Fibroblast of upper back skin (primary cell): ENCODE measurements around the gene PSKH1.
"Not testable (repeated sequence)": the region's sequence is repeated elsewhere in the genome, so short reads cannot be mapped to it uniquely, and the experiment has no call there.

Experiments
- DNase-seq: peaks from one replicate; pipeline ENCODE4 v3.0.0-alpha.2; 2013

The PSKH1 gene

GRCh38 chr16:67892899-67893742, at the start of gene PSKH1:
TSS of gene PSKH1 (plus strand) at chr16:67893254. CDS start at chr16:67908750, 15,496 bp downstream.
- DNase-seq, result peak; percentile 95

DNA sequence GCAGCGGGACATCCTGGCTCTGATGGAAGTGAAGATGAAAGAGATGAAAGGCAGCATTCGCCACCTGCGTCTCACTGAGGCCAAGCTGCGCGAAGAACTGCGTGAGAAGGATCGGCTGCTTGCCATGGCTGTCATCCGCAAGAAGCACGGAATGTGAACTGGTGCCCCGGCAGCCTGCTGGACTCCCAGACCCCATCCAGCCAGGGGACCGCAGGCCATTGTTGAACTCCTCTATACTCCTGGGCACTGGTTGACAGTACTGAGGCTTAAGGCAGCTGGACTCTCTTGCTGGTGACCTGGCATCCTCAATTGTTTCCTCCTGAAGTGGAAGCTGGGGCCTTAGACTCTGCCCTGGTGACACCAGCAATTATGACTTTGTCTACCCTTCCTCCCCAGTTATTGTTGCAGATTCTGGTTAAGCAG, 49.7 kb upstream of the PSKH1 start:
- no peak for DNase-seq

DNA sequence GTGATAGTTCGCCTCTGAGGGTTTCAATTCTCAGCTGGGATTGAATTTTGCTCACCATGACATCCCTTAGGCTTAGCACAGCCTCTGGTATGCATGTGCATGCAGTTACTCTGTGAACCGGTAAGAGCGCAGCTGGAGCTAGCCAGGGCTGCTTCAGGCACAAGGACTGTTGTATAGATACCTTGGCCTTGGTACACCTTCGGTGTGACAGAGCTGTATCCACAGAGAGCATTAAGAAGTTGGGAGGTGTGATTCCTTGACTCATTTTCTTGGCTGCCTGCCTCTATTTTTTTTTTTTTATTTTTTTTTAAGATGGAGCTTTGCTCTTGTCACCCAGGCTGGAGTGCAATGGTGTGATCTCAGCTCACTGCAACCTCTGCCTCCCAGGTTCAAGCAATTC, 48.6 kb upstream of the PSKH1 start:
- peak; percentile 29 for DNase-seq

DNA sequence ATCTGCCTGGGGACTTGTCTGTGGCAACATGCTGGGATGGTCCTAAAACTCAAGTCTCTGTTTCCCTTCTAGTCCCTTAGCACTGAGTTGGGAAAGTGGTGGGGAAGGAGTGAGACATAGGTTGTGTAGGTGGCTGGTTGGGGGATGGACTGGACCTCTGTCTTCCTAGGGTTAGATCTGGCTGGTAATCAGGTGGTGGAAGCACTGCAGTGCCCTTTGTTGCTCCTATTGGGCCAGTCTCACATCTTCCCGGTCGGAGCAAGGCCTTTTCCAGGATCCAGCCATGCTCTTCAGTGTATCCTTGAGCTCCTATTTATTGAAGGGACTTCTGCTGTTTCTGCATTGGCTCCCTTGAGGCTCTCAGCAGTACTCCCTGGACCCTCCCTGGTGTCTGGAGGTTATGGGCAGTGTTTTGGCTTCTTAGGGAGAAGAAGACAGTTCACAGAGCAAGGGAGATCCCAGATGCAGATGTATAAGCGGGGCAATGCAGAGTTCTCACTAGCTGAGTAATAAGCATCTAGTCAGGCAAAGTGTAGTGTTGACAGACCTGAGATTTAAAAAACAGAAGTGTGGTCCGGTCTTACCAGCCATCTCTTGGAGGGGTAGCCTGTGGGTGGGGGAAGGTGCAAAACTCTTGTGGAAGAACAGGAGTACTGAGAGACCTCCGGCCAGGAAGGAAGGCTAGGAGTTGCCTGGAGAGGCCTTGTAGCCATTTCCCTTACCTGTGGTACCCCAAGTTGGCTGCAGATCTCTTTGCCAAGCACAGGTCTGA, 47.6 kb upstream of the PSKH1 start:
- DNase-seq, result no peak

DNA sequence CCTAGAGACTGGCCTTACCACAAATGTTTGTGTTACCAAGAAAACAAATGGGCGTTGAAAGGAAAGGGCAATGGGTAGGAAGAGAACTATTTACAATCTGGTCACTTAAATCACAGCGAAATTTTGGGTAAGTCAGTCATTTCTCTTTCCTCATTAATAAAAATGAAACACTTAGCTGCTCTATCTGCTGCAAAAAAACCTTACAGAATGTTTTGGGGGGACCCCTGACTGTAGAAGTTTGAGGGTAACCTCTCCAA, 47.1 kb upstream of the PSKH1 start:
- no peak for DNase-seq

- DNase-seq, result peak; percentile 93
Measured at GRCh38 chr16:67846320-67847063, 46.6 kb upstream of the PSKH1 start, which contains the start of gene NUTF2. TSS of gene NUTF2 (plus strand) at chr16:67846933. CDS start at chr16:67865131, 18,198 bp downstream.

- peak; percentile 54 for DNase-seq
Measured at GRCh38 chr16:67847064-67847861, 45.8 kb upstream of the PSKH1 start, which contains the start of gene CENPT. TSS of gene CENPT (minus strand) at chr16:67847693. CDS start at chr16:67833859, 13,834 bp downstream.

- DNase-seq, result no peak
Measured at GRCh38 chr16:67848118-67848517, 44.9 kb upstream of the PSKH1 start.

GRCh38 chr16:67853670-67854069, 39.4 kb upstream of the PSKH1 start:
- DNase-seq, result no peak

DNA sequence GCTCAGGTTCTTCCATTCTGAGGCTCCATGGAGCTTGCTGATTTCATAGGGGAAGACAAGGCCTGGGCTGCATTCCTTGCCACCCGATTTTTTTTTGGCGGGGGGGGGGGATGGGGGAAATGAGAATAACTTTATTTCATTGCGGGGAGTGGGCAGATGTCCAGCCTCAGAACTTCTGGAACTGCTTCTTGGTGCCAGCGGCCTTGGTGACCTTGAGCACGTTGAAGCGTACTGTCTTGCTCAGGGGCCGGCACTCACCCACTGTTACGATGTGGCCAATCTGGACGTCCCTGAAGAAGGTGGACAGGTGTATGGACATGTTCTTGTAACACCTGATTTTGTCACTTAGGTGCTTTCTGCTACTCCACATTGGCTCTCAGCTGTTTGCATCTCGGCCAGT, 37.3 kb upstream of the PSKH1 start:
- no peak for DNase-seq

- DNase-seq, result no peak
Measured at GRCh38 chr16:67856927-67857546, 36.0 kb upstream of the PSKH1 start.

DNA sequence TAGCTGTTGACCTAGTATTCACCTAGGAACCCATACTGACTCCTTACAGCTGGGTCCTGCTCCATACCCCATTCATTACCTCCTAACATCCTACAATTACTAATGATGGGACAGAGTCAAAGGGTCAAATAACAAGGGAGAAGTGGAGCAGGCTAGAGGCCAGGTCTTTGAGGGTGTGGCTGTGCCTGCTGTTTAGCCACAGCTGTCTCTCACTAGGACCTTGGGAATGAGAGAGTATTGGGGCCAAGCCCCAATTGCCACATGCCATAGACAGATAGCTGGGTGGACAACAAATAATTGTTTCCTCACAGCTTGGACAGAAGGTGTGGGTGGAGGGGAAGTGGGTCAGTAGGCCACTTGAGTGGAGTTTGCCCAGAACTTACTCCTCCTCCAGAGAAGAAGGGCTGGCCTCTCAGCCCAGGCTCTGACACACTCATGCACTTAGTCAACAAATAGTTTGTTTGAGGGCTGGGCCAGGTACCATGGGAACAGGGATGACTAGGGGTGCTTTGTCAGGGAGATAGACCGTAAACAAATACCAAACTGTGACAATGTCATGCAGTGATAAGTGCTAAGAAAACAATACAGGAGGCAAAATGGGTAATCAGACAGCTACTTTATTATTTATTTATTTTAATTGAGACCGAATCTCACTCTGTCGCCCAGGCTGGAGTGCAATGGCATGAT, 35.4 kb upstream of the PSKH1 start:
- peak; percentile 49 for DNase-seq

DNA sequence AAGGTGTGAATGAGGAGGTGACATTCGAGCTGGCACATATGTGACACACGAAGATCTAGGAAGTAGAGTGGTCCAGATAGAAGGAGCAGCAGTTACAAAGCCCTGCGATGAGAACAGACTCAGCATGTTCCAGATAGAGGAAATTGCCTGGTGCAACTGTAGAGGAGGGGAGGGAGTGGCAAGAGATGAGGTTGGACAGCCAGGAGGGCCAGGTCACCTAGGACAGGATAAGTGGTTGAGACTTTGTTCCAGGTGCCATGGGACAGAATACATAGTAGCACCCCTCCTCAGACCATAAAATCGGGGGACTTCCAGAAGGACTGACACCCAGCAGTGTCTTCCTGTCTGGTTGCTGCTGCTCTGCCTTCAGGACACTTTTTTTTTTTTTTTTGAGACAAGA, 34.6 kb upstream of the PSKH1 start:
- DNase-seq, result no peak

GRCh38 chr16:67860589-67861398, 32.3 kb upstream of the PSKH1 start:
- DNase-seq, result no peak

DNA sequence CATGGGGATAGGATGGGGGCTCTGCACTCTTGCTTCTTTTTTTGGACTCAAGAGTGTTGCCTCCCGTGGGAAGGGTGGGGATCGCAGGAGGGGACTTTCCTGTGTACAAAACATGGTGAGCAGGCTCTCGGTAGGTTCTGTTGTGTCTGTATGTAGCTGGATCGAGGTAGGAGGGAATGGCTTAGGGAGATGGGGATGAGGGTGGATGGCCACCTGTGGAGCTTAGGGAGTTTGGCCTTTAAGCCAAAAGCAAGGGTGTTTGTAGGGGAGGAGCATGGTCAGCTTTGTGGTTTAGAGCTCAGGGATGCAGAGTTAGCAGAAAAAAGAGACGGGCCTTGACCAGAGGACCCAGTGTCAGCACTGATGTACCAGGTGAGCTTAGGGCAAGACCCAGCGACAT, 31.2 kb upstream of the PSKH1 start:
- DNase-seq, result no peak

- peak; percentile 57 for DNase-seq
Measured at GRCh38 chr16:67862623-67863583, 30.2 kb upstream of the PSKH1 start.

- not testable (repeated sequence) for DNase-seq
Measured at GRCh38 chr16:67864044-67864443, 29.0 kb upstream of the PSKH1 start.

- no peak for DNase-seq
Measured at GRCh38 chr16:67864594-67864993, 28.5 kb upstream of the PSKH1 start.

DNA sequence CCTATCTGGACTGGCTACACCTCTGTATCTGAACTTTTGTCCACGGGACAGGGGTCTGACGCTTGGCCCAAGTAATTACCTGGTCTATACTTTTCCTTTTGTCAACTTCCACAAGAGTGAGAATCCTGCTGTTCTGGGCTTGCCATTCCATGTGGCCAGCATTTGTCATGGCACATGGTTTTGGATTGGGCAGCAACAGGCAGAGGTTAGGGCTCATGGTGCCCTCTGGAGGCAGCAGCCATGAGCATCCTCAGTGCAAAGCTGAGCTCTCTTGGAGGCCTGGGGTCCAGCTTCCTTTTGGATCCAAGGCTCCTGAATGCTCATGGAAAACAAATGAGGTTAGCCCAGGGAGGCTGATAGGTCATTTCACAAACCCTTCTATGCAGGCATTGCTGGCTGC, 27.7 kb upstream of the PSKH1 start:
- DNase-seq, result no peak
